H7 (cell line): Measurements from ENCODE around the gene TLCD1. TPM values are rescaled to one million over a fixed set of nuclear protein-coding genes. Genes with fewer than 3 reads are reported as not detected.

Experiments
- DNase-seq: peaks from one replicate; pipeline ENCODE4 v3.0.0; 2012
- H3K27me3 ChIP-seq: 2 replicates; pipeline ENCODE4 v1.6.0; 2011; ENCODE audit warnings: mild to moderate bottlenecking, low read length; ENCODE audit not compliant: control insufficient read depth, insufficient read depth
- H3K36me3 ChIP-seq: replicated peaks from 2 replicates; pipeline ENCODE4 v1.5.1; 2011; ENCODE audit warnings: low read length; ENCODE audit not compliant: control insufficient read depth, insufficient read depth
- H3K4me3 ChIP-seq: 2 replicates; pipeline ENCODE4 v1.5.1; 2011; ENCODE audit warnings: low read depth, mild to moderate bottlenecking, control low read depth, low read length, moderate library complexity; ENCODE audit not compliant: insufficient read depth
- total RNA-seq: library from RNA; depleted of rRNA; stranded (reverse); fragments of >200 nt; shearing (Covaris generic); gene quantifications from 2 replicates; pipeline ENCODE4 v1.2.3, GENCODE V29; 2014; rRNA removed

The TLCD1 gene
- total RNA-seq, 1 experiment from 2014 or later: 21.4 TPM

DNA sequence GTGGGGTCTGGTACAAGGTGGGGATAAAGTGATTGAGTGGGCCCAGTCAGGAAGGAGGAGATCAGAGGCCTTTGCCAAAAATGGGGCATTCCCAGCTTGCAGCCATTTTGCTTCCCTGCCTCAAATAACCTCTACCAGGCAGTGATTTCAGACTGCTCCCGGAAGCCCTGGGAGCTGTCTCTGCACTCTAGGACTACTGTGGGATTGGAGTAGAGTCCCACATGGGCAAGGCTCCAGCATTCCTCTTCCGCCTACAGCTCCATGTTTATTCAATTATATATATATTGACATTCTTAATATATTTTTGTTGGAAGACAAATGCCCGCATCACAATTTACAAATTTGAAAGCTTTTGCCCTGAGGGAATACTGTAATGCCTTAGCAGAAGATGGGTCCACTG is 50.5 kb downstream of the TLCD1 start:
- H3K27me3 ChIP-seq: no peaks in the 10 kb centered on the region
- no peak for DNase-seq
- no peak overlapping the region for H3K4me3 ChIP-seq
- H3K36me3 ChIP-seq: peaks cover 54% of the 10 kb centered on the region

Other genes starting within 250 kb of the TLCD1 start
- gene FOXN1, start 219.9 kb downstream of the TLCD1 start, total RNA-seq: not detected in 2 replicates
- gene UNC119, start 173.6 kb downstream of the TLCD1 start, total RNA-seq: 87.6 and 96.3 TPM in 2 replicates
- 41.8 and 48.4 TPM in 2 replicates for gene PIGS, start 154.7 kb downstream of the TLCD1 start, total RNA-seq
- 69.9 and 117 TPM in 2 replicates for gene ALDOC, start 149.3 kb downstream of the TLCD1 start, total RNA-seq
- gene SPAG5, start 127.2 kb downstream of the TLCD1 start, total RNA-seq: 153 and 166 TPM in 2 replicates
- 12.2 and 14.7 TPM in 2 replicates for gene RSKR, start 112.0 kb downstream of the TLCD1 start, total RNA-seq
- gene BLTP2, start 81.1 kb downstream of the TLCD1 start, total RNA-seq: 86.6 and 97.0 TPM in 2 replicates
- 47.3 and 52.7 TPM in 2 replicates for gene SDF2, start 64.3 kb downstream of the TLCD1 start, total RNA-seq
- gene SUPT6H, start 64.0 kb downstream of the TLCD1 start, total RNA-seq: 25.1 and 32.4 TPM in 2 replicates
- 13.9 and 23.7 TPM in 2 replicates for gene PROCA1, start 14.3 kb downstream of the TLCD1 start, total RNA-seq
- 209 and 284 TPM in 2 replicates for gene RAB34, start 8.4 kb downstream of the TLCD1 start, total RNA-seq
- gene RPL23A, start 6.2 kb downstream of the TLCD1 start, total RNA-seq: 778 and 823 TPM in 2 replicates
- 10.9 and 12.5 TPM in 2 replicates for gene NEK8, start 2.6 kb upstream of the TLCD1 start, total RNA-seq
- gene TRAF4, start 17.8 kb upstream of the TLCD1 start, total RNA-seq: 159 and 216 TPM in 2 replicates
- 32.4 and 46.7 TPM in 2 replicates for gene FAM222B, start 116.6 kb upstream of the TLCD1 start, total RNA-seq
- 63.7 and 71.9 TPM in 2 replicates for gene ERAL1, start 128.8 kb upstream of the TLCD1 start, total RNA-seq
- 76.9 and 84.7 TPM in 2 replicates for gene FLOT2, start 171.5 kb upstream of the TLCD1 start, total RNA-seq
- 11.9 and 17.0 TPM in 2 replicates for gene DHRS13, start 176.8 kb upstream of the TLCD1 start, total RNA-seq
- 53.2 and 56.6 TPM in 2 replicates for gene PHF12, start 225.3 kb upstream of the TLCD1 start, total RNA-seq